ENCODE results near the gene SCAF4.

GRCh38 chr21:31744182-31744800 is 12.4 kb upstream of the SCAF4 start:
- no peak for TF ChIP-seq CTCF (IDR thresholded peaks at IDR 0.05; ENCODE audit: extremely low read depth in 1 of 2, insufficient read depth in 1 of 2, low read depth in 1 of 2, low read length in 2 of 2)
- TF ChIP-seq MAX (IDR thresholded peaks at IDR 0.05; ENCODE audit: insufficient read depth, insufficient read length), result no peak
- no peak for TF ChIP-seq EZH2 (IDR thresholded peaks at IDR 0.05; ENCODE audit: borderline replicate concordance, low read depth, low read length, severe bottlenecking)
- no peak for TF ChIP-seq POLR2AphosphoS5 (IDR thresholded peaks at IDR 0.05; ENCODE audit: insufficient read depth, low read depth, low read length)
- no peak for TF ChIP-seq POLR2A (IDR thresholded peaks at IDR 0.05; ENCODE audit: low read depth, low read length)

Measured in endothelial cell of umbilical vein (primary cell).